IMR-90 (cell line): ENCODE results near the gene CUL9. TPM values are rescaled to one million over a fixed set of nuclear protein-coding genes. Genes with fewer than 3 reads are reported as not detected.

Source experiments
- ATAC-seq: fragments of 200-7000 bp; cut with Tn5 transposase; 2 replicates; pipeline ENCODE4 v1.9.1; 2020; ENCODE audit warnings: low read depth, mild to moderate bottlenecking, moderate library complexity
- BruUV-seq: library from RNA; stranded (reverse); fragments of 400-500 nt; replicated peaks from 2 replicates; lab custom pipeline; 2021; lab: Mats Ljungman, UMichigan
- CTCF ChIA-PET: fragments of 300-600 bp; formaldehyde crosslinking; extraction: SDS; loops from one replicate; lab custom pipeline; 2021; ENCODE audit warnings: antibody characterized with exemption; lab: Yijun Ruan, JAX
- POLR2A ChIA-PET: fragments of 300-600 bp; sonication (Branson Sonifier 250); formaldehyde crosslinking; loops from one replicate; lab custom pipeline; 2022; ENCODE audit warnings: antibody characterized with exemption; ENCODE audit not compliant: unreplicated experiment; lab: Charles Lee
- DNase-seq: peaks from one replicate; pipeline ENCODE4 v3.0.0; 2013
- H2AFZ ChIP-seq: replicated peaks from 2 replicates; pipeline ENCODE3; 2013; ENCODE audit warnings: low read length, mild to moderate bottlenecking; ENCODE audit not compliant: poor library complexity
- H2AK5ac ChIP-seq: 2 replicates; pipeline ENCODE4 v1.6.1; 2013; ENCODE audit warnings: low read depth, low read length, inconsistent platforms
- H2AK9ac ChIP-seq: replicated peaks from 2 replicates; pipeline ENCODE3; 2013; ENCODE audit warnings: mild to moderate bottlenecking, low read depth, low read length, moderate library complexity; ENCODE audit not compliant: poor library complexity
- H2BK120ac ChIP-seq: 2 replicates; pipeline ENCODE4 v1.6.1; 2013; ENCODE audit warnings: low read depth, low read length, inconsistent platforms
- H2BK15ac ChIP-seq: 3 replicates; pipeline ENCODE4 v1.6.1; 2013; ENCODE audit warnings: low read depth, low read length, inconsistent platforms
- H2BK20ac ChIP-seq: 2 replicates; pipeline ENCODE4 v1.6.1; 2013; ENCODE audit warnings: low read depth, mild to moderate bottlenecking, inconsistent platforms, low read length, moderate library complexity
- H2BK5ac ChIP-seq: 2 replicates; pipeline ENCODE4 v1.6.1; 2013; ENCODE audit warnings: mild to moderate bottlenecking, low read depth, low read length, inconsistent platforms; ENCODE audit not compliant: poor library complexity, severe bottlenecking
- H3K14ac ChIP-seq: replicated peaks from 2 replicates; pipeline ENCODE4 v1.6.1; 2013; ENCODE audit warnings: low read depth, low read length, inconsistent platforms
- H3K18ac ChIP-seq: 2 replicates; pipeline ENCODE4 v1.6.1; 2013; ENCODE audit warnings: low read depth, low read length, control low read depth
- H3K23ac ChIP-seq: 2 replicates; pipeline ENCODE4 v1.6.1; 2013; ENCODE audit warnings: low read depth, low read length, inconsistent platforms
- H3K27ac ChIP-seq: 2 replicates; pipeline ENCODE4 v1.5.1; 2013; ENCODE audit warnings: mild to moderate bottlenecking, control low read depth, low read length; ENCODE audit not compliant: insufficient read depth
- H3K27me3 ChIP-seq: 2 replicates; pipeline ENCODE4 v1.6.1; 2013; ENCODE audit warnings: low read length; ENCODE audit not compliant: control insufficient read depth, insufficient read depth
- H3K36me3 ChIP-seq: 2 replicates; pipeline ENCODE4 v1.6.1; 2013; ENCODE audit warnings: low read length, mixed read lengths; ENCODE audit not compliant: control insufficient read depth, insufficient read depth
- H3K4ac ChIP-seq: 2 replicates; pipeline ENCODE4 v1.6.1; 2013; ENCODE audit warnings: low read depth, low read length, inconsistent platforms
- H3K4me1 ChIP-seq: 2 replicates; pipeline ENCODE4 v1.6.1; 2013; ENCODE audit warnings: low read length, mixed read lengths; ENCODE audit not compliant: control insufficient read depth, insufficient read depth
- H3K4me2 ChIP-seq: 2 replicates; pipeline ENCODE4 v1.6.1; 2013; ENCODE audit warnings: low read depth, mild to moderate bottlenecking, control low read depth, low read length, moderate library complexity
- H3K4me3 ChIP-seq: 2 replicates; pipeline ENCODE4 v1.5.1; 2013; ENCODE audit warnings: low read depth, mild to moderate bottlenecking, control low read depth, low read length, moderate library complexity; ENCODE audit not compliant: insufficient read depth
- H3K56ac ChIP-seq: 2 replicates; pipeline ENCODE4 v1.6.1; 2013; ENCODE audit warnings: low read length, inconsistent platforms; ENCODE audit not compliant: insufficient read depth; ENCODE audit errors: extremely low read depth
- H3K79me1 ChIP-seq, 2 experiments: 2 replicates each; pipeline ENCODE4 v1.6.1; 2013; ENCODE audit warnings: low read length in 2 of 2, inconsistent platforms in 1 of 2, low read depth in 1 of 2
- H3K9ac ChIP-seq: 2 replicates; pipeline ENCODE4 v1.6.1; 2013; ENCODE audit warnings: low read depth, low read length, control low read depth
- H3K9me1 ChIP-seq: 2 replicates; pipeline ENCODE4 v1.6.1; 2013; ENCODE audit warnings: low read length, inconsistent platforms; ENCODE audit not compliant: insufficient read depth
- H3K9me3 ChIP-seq: 2 replicates; pipeline ENCODE4 v1.6.1; 2013; ENCODE audit warnings: low read length; ENCODE audit not compliant: control insufficient read depth, insufficient read depth
- H4K20me1 ChIP-seq: 2 replicates; pipeline ENCODE4 v1.6.1; 2013; ENCODE audit warnings: low read length, inconsistent platforms; ENCODE audit not compliant: insufficient read depth
- H4K5ac ChIP-seq: 2 replicates; pipeline ENCODE4 v1.6.1; 2013; ENCODE audit warnings: mild to moderate bottlenecking, low read depth, low read length, control low read depth
- H4K8ac ChIP-seq, 2 experiments: 2 replicates each; pipeline ENCODE4 v1.6.1; 2013; ENCODE audit warnings: low read depth in 2 of 2, low read length in 2 of 2, control low read depth in 1 of 2, inconsistent platforms in 1 of 2
- H4K91ac ChIP-seq: 2 replicates; pipeline ENCODE4 v1.6.1; 2013; ENCODE audit warnings: low read depth, low read length, inconsistent platforms; ENCODE audit not compliant: insufficient read depth
- BHLHE40 ChIP-seq: fragments of 150-350 bp; IDR thresholded peaks from 2 replicates; pipeline ENCODE4 v1.6.1; 2016; ENCODE audit warnings: mild to moderate bottlenecking, low read depth, low read length
- CEBPB ChIP-seq: IDR thresholded peaks from 2 replicates; pipeline ENCODE4 v1.6.1; 2012; ENCODE audit warnings: low read depth, low read length, improper control_type of control experiment
- CHD1 ChIP-seq: IDR thresholded peaks from 2 replicates; pipeline ENCODE4 v1.6.1; 2012; ENCODE audit warnings: low read depth, low read length, improper control_type of control experiment
- CTCF ChIP-seq: conservative IDR thresholded peaks from 2 replicates; pipeline ENCODE4 v1.5.1; 2012; ENCODE audit warnings: mild to moderate bottlenecking, low read depth, low read length, improper control_type of control experiment
- FOS ChIP-seq: fragments of 150-350 bp; IDR thresholded peaks from 2 replicates; pipeline ENCODE4 v1.6.1; 2016; ENCODE audit warnings: low read depth, low read length
- MAFK ChIP-seq: IDR thresholded peaks from 2 replicates; pipeline ENCODE4 v1.6.1; 2012; ENCODE audit warnings: low read depth, low read length, improper control_type of control experiment
- MAZ ChIP-seq: IDR thresholded peaks from 2 replicates; pipeline ENCODE4 v1.6.1; 2012; ENCODE audit warnings: low read depth, mild to moderate bottlenecking, low read length, improper control_type of control experiment, moderate library complexity, borderline replicate concordance
- MXI1 ChIP-seq: IDR thresholded peaks from 2 replicates; pipeline ENCODE4 v1.6.1; 2012; ENCODE audit warnings: low read depth, mild to moderate bottlenecking, low read length, moderate library complexity, borderline replicate concordance
- NFE2L2 ChIP-seq: fragments of 150-350 bp; IDR thresholded peaks from 2 replicates; pipeline ENCODE4 v1.6.1; 2016; ENCODE audit warnings: low read depth, mild to moderate bottlenecking, low read length
- POLR2A ChIP-seq: IDR thresholded peaks from 2 replicates; pipeline ENCODE4 v1.6.1; 2012; ENCODE audit warnings: mild to moderate bottlenecking, low read depth, low read length
- RAD21 ChIP-seq: IDR thresholded peaks from 2 replicates; pipeline ENCODE4 v1.6.1; 2012; ENCODE audit warnings: low read length, improper control_type of control experiment
- RFX5 ChIP-seq: IDR thresholded peaks from 2 replicates; pipeline ENCODE4 v1.8.0; 2012; ENCODE audit warnings: low read depth, mild to moderate bottlenecking, low read length, moderate library complexity
- USF2 ChIP-seq: fragments of 150-350 bp; IDR thresholded peaks from 2 replicates; pipeline ENCODE4 v1.6.1; 2017; ENCODE audit warnings: mild to moderate bottlenecking, antibody characterized with exemption, low read length, low read depth
- WGBS, 2 experiments: methylation state at CpG; one replicate each; pipeline versions ENCODE4 v1.1.5 to v1.1.7; 2013; ENCODE audit warnings: missing lambda C conversion rate in 2 of 2; ENCODE audit not compliant: insufficient read length in 1 of 2; ENCODE audit errors: extremely low coverage in 2 of 2; 5-methylcytosine and 5-hydroxymethylcytosine counted together
- dilution Hi-C: fragments of 300-500 bp; cut with HindIII; formaldehyde crosslinking; loops from one replicate; pipeline ENCODE4 v1.14.3; 2018; ENCODE audit warnings: low sequenced_read_pairs; ENCODE audit not compliant: unreplicated experiment
- in situ Hi-C: fragments of 300-500 bp; cut with MboI; formaldehyde crosslinking; loops from 3 replicates; pipeline ENCODE4 v1.14.3; 2019; ENCODE audit warnings: low sequenced_read_pairs, inconsistent platforms, mixed read lengths
- intact Hi-C: fragments of 100-400 bp; cut with micrococcal nuclease; formaldehyde crosslinking; loops from 2 replicates; pipeline ENCODE4 v1.10.0; 2022
- polyA plus RNA-seq, 3 experiments: library from polyadenylated mRNA; depleted of rRNA; stranded (reverse); fragments of >200 nt; gene quantifications; 2 replicates each; pipeline ENCODE4 v1.2.3, GENCODE V29; 2012; ENCODE audit warnings: low replicate concordance in 1 of 3
- total RNA-seq: library from RNA; depleted of rRNA; stranded (reverse); fragments of >200 nt; gene quantifications from 2 replicates; pipeline ENCODE4 v1.2.3, GENCODE V29; 2012
- TF ChIP-seq, protein P1 (sequence below): fragments of 150-350 bp; IDR thresholded peaks from 2 replicates; pipeline ENCODE4 v1.6.1; 2016; ENCODE audit warnings: low read depth, mild to moderate bottlenecking, low read length, moderate library complexity, borderline replicate concordance

Gene CUL9
- total and polyA plus RNA-seq, 2 of the 4 experiments (the other 2 are of a cell fraction): 7.7 to 19.5 TPM

DNA sequence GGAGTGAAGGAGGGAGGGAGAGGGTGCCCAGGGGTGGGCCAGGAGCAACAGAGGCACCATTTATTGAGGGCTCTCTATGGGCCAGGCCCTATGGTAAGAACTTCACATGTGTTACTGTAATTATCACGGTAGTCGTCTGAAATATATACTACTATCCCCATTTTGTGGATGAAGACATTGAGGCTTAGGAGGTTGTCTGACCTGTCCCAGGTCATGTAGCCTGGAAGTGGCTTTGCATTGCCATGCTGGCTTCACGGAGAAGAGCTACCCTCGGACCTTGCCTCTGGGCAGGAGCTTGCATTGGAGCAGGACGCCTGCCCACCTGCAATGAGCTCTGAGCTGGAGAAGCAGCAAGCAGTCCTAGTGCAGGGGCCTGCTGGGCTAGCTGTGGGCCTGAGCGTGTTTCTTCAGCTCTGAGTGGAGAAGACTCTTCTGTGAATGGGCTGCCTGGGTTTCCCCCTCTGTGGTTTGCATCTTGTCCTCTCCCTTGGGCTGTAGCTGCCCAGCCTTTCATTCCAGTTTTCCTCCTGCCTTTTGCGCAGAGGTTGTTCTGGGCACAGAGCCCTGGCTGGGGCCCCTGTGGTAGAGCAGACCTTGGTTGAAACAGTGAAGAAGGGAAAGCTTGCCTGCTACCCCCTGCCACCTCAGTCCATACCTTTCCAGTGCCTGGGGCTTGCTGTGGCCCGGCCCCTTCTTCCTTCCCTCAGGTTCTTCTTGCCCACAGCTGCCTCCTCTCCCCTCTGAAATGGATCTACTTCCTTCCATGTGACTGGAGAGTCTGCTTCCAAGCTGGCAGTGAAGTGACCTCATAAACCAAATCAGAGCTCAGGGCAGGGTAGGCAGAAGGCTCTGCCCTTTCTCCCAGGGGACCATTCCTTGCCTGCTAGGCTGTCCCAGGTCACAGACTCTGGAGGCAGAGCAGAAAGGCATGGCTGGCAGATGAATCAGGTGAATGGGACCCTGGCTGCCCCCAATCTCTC lies 35.0 kb upstream of the CUL9 start:
- dilution Hi-C loops (no loop called here), intact Hi-C loops (no loop called here), in situ Hi-C loops (loop anchor here (10.0 kb wide), 1 partner anchor 242 kb away; no protein-coding TSS in a partner anchor)
- Histone ChIP-seq H3K4me1 (peaks cover 11% of the 10 kb centered on the region), H4K91ac (no peak overlapping the region), H2AK5ac (no peak overlapping the region), H3K79me1 (peaks cover 5 to 22% of the 10 kb centered on the region in 2 experiments; a peak in 2 of 4 replicates), H3K4me2 (no peak overlapping the region), H3K27me3 (no peaks in the 10 kb centered on the region), H3K14ac (no peak overlapping the region), H4K5ac (no peak overlapping the region), H3K56ac (no peak overlapping the region), H2BK5ac (no peak overlapping the region), H3K36me3 (peaks cover 42% of the 10 kb centered on the region), H2AFZ (no peak overlapping the region), H4K8ac (no peak overlapping the region), H3K9me3 (no peaks in the 10 kb centered on the region), H3K27ac (no peak overlapping the region), H2BK120ac (no peak overlapping the region), H4K20me1 (peaks cover 6% of the 10 kb centered on the region; the same call in 1 of the 2 replicates), H3K23ac (no peak overlapping the region), H2AK9ac (no peak overlapping the region), H2BK15ac (no peak overlapping the region), H2BK20ac (no peak overlapping the region), H3K18ac (no peak overlapping the region), H3K9me1 (0 out of 2 replicates have a peak, but pooled peaks cover 3% of the 10 kb centered on the region), H3K9ac (no peak overlapping the region), H3K4me3 (no peak overlapping the region), H3K4ac (no peak overlapping the region)
- POLR2A ChIA-PET: no interaction called here
- DNase-seq: no peak
- 100% methylated on average over 1 of the region's 8 CpGs; no CpG with 5 or more reads in 1 of the 2 experiments for WGBS, 2 experiments
- BruUV-seq: no TSS peak
- no peak for ATAC-seq
- CTCF ChIA-PET: no interaction called here
- TF ChIP-seq, protein P1, sequence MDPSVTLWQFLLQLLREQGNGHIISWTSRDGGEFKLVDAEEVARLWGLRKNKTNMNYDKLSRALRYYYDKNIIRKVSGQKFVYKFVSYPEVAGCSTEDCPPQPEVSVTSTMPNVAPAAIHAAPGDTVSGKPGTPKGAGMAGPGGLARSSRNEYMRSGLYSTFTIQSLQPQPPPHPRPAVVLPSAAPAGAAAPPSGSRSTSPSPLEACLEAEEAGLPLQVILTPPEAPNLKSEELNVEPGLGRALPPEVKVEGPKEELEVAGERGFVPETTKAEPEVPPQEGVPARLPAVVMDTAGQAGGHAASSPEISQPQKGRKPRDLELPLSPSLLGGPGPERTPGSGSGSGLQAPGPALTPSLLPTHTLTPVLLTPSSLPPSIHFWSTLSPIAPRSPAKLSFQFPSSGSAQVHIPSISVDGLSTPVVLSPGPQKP: no peak
- TF ChIP-seq POLR2A (no peak), CEBPB (no peak), MXI1 (no peak), MAFK (no peak), FOS (no peak), CHD1 (no peak), CTCF (no peak), USF2 (no peak), BHLHE40 (no peak), MAZ (no peak), RAD21 (no peak), NFE2L2 (no peak), RFX5 (no peak)
